Calu3 (cell line): ENCODE data around the gene DRC7. TPM values are rescaled to one million over a fixed set of nuclear protein-coding genes. Genes with fewer than 3 reads are reported as not detected.

Experiments used
- BruUV-seq: library from RNA; stranded (reverse); fragments of 400-500 nt; replicated peaks from 2 replicates; lab custom pipeline; 2021; lab: Mats Ljungman, UMichigan
- CTCF ChIA-PET: fragments of 300-600 bp; sonication (Branson Sonifier 250); formaldehyde crosslinking; loops from one replicate; lab custom pipeline; 2022; ENCODE audit warnings: antibody characterized with exemption; lab: Charles Lee
- DNase-seq: peaks from one replicate; pipeline ENCODE4 v3.0.0; 2022
- H3K27ac Mint-ChIP-seq: one replicate; pipeline ENCODE4 v1.8.0; 2022; ENCODE audit warnings: mixed read lengths; ENCODE audit not compliant: unreplicated experiment
- H3K27me3 Mint-ChIP-seq: one replicate; pipeline ENCODE4 v1.8.0; 2022; ENCODE audit warnings: mixed read lengths; ENCODE audit not compliant: unreplicated experiment
- H3K36me3 Mint-ChIP-seq: one replicate; pipeline ENCODE4 v1.8.0; 2022; ENCODE audit warnings: mild to moderate bottlenecking, moderate library complexity, mixed read lengths; ENCODE audit not compliant: insufficient read depth, unreplicated experiment
- H3K4me1 Mint-ChIP-seq: one replicate; pipeline ENCODE4 v1.8.0; 2022; ENCODE audit warnings: mild to moderate bottlenecking, low read depth, mixed read lengths; ENCODE audit not compliant: unreplicated experiment
- H3K4me3 Mint-ChIP-seq: one replicate; pipeline ENCODE4 v1.8.0; 2022; ENCODE audit warnings: mild to moderate bottlenecking, low read depth, moderate library complexity, mixed read lengths; ENCODE audit not compliant: unreplicated experiment
- H3K9me3 Mint-ChIP-seq: one replicate; pipeline ENCODE4 v1.8.0; 2022; ENCODE audit warnings: low read depth, mixed read lengths; ENCODE audit not compliant: unreplicated experiment
- CTCF ChIP-seq: fragments of 200-600 bp; IDR thresholded peaks from one replicate; pipeline ENCODE4 v1.8.0; 2022; ENCODE audit warnings: antibody characterized with exemption; ENCODE audit not compliant: unreplicated experiment
- intact Hi-C: fragments of 100-400 bp; cut with micrococcal nuclease; formaldehyde crosslinking; loops from one replicate; pipeline ENCODE4 v1.10.0; 2022; ENCODE audit not compliant: unreplicated experiment
- total RNA-seq: library from RNA; stranded (reverse); gene quantifications from 2 replicates; pipeline ENCODE4 v1.2.3, GENCODE V29; 2022

The DRC7 gene
- total RNA-seq, 1 experiment from 2014 or later, result not detected

GRCh38 chr16:57764006-57764340 is 69.4 kb downstream of the DRC7 start:
- TF ChIP-seq CTCF, result no peak
- no peak overlapping the region for H3K4me3 Mint-ChIP-seq
- intact Hi-C loops, result no loop called here
- H3K27me3 Mint-ChIP-seq, result no peaks in the 10 kb centered on the region
- H3K4me1 Mint-ChIP-seq, result peaks cover 10% of the 10 kb centered on the region
- no peaks in the 10 kb centered on the region for H3K9me3 Mint-ChIP-seq
- peak overlapping the region; percentile 42 for H3K27ac Mint-ChIP-seq
- BruUV-seq, result no TSS peak
- CTCF ChIA-PET, result interaction anchor here (0.8 to 0.9 kb wide), 2 partner anchors 34 to 99 kb away, joined by 3 to 4 read pairs; no protein-coding TSS in a partner anchor
- H3K36me3 Mint-ChIP-seq, result peaks cover 60% of the 10 kb centered on the region
- DNase-seq, result no peak

GRCh38 chr16:57764341-57765159 is 69.9 kb downstream of the DRC7 start:
- CTCF ChIA-PET, result interaction anchor here (0.8 to 0.9 kb wide), 2 partner anchors 33 to 99 kb away, joined by 3 to 4 read pairs; no protein-coding TSS in a partner anchor
- intact Hi-C loops, result no loop called here
- TF ChIP-seq CTCF, result no peak
- DNase-seq, result peak; percentile 65
- peaks cover 10% of the 10 kb centered on the region for H3K4me1 Mint-ChIP-seq
- H3K4me3 Mint-ChIP-seq, result no peak overlapping the region
- BruUV-seq, result no TSS peak
- H3K27ac Mint-ChIP-seq, result peak overlapping the region; percentile 42
- no peaks in the 10 kb centered on the region for H3K9me3 Mint-ChIP-seq
- H3K27me3 Mint-ChIP-seq, result no peaks in the 10 kb centered on the region
- H3K36me3 Mint-ChIP-seq, result peaks cover 56% of the 10 kb centered on the region

DNA sequence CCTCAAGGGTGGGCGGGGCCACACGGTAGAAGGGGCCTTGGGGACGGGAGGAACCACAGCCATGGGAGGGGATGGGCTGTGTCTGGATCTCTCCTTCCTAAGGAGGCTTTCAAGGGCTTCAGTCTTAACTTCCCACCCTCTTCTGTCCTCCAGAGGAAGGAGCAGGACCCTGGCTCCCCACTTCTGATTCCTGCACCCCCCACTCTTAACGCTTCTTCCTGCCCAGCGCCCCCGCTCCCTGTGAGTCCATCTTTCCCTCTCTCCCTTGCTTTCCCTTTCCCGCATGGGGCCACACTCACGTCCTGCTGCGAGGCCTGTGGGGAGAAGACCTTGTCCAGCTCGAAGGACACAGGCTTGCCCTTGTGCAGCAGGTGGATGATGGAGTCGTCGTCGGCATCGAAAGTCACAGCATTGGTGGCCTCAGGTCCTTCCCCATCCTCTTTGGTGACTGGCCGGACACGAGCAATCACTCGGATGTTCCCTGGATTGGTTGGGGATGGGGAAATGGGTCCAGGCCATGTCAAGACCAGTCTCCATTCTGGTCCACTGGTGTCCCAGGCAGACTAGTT is 70.6 kb downstream of the DRC7 start:
- CTCF ChIA-PET, result no interaction called here
- Mint-ChIP-seq H3K27ac (peak overlapping the region; percentile 42), H3K4me1 (peaks cover 10% of the 10 kb centered on the region), H3K36me3 (peaks cover 49% of the 10 kb centered on the region), H3K9me3 (no peaks in the 10 kb centered on the region), H3K4me3 (no peak overlapping the region), H3K27me3 (no peaks in the 10 kb centered on the region)
- BruUV-seq, result no TSS peak
- no peak for TF ChIP-seq CTCF
- intact Hi-C loops, result no loop called here
- no peak for DNase-seq

GRCh38 chr16:57766714-57767348 is 72.2 kb downstream of the DRC7 start:
- Mint-ChIP-seq H3K4me1 (peaks cover 10% of the 10 kb centered on the region), H3K4me3 (no peak overlapping the region), H3K36me3 (peaks cover 39% of the 10 kb centered on the region), H3K27ac (no peak overlapping the region), H3K9me3 (no peaks in the 10 kb centered on the region), H3K27me3 (no peaks in the 10 kb centered on the region)
- intact Hi-C loops, result no loop called here
- no peak for TF ChIP-seq CTCF
- BruUV-seq, result no TSS peak
- DNase-seq, result no peak
- CTCF ChIA-PET, result no interaction called here
